ENCODE measurements around the gene NCK2. TPM values are rescaled to one million over a fixed set of nuclear protein-coding genes. Genes with fewer than 3 reads are reported as not detected.

NCK2 gene
- total RNA-seq, 4 donors from 2014 or later: 59.8 to 130 (median 96.2) TPM

GRCh38 chr2:105881286-105882136, 136.8 kb downstream of the NCK2 start:
- intact Hi-C loops (cut with DNase I): no loop called here
- no peak for DNase-seq (ENCODE audit: extremely low spot score)
- Histone ChIP-seq H3K9me3 (no peaks in the 10 kb centered on the region), H3K27ac (replicated peaks in 1 of 4) (no peak overlapping the region), H3K4me1 (peaks cover 31 to 46% (median 36%) of the 10 kb centered on the region in 4 donors), H3K36me3 (peaks cover 0 to 21% (median 18%) of the 10 kb centered on the region in 4 donors), H3K27me3 (no peaks in the 10 kb centered on the region), H3K4me3 (no peak overlapping the region)
- TF ChIP-seq POLR2A (IDR thresholded peaks at IDR 0.05; ENCODE audit: low read depth): no peak
- TF ChIP-seq POLR2AphosphoS5 (IDR thresholded peaks at IDR 0.05): no peak
- no peak for TF ChIP-seq CTCF (IDR thresholded peaks at IDR 0.05)
- no peak for TF ChIP-seq EP300 (IDR thresholded peaks at IDR 0.05)
- 98% methylated on average over 71 of the region's 79 CpGs for WGBS

GRCh38 chr2:105882341-105882740, 137.6 kb downstream of the NCK2 start:
- H3K27ac ChIP-seq (replicated peaks in 1 of 4): no peak overlapping the region
- intact Hi-C loops (cut with DNase I): no loop called here
- no peak overlapping the region for H3K4me3 ChIP-seq
- TF ChIP-seq EP300 (IDR thresholded peaks at IDR 0.05): no peak
- H3K4me1 ChIP-seq: peaks cover 38 to 49% (median 44%) of the 10 kb centered on the region in 4 donors
- WGBS: 95% methylated on average over 10 of the region's 10 CpGs
- peaks cover 0 to 21% (median 18%) of the 10 kb centered on the region in 4 donors for H3K36me3 ChIP-seq
- no peak for DNase-seq (ENCODE audit: extremely low spot score)
- H3K27me3 ChIP-seq: no peaks in the 10 kb centered on the region
- H3K9me3 ChIP-seq: no peaks in the 10 kb centered on the region

GRCh38 chr2:105882920-105883435, 138.3 kb downstream of the NCK2 start:
- Histone ChIP-seq H3K4me3 (no peak overlapping the region), H3K27me3 (no peaks in the 10 kb centered on the region), H3K4me1 (peaks cover 39 to 46% (median 43%) of the 10 kb centered on the region in 4 donors), H3K9me3 (no peaks in the 10 kb centered on the region), H3K36me3 (peaks cover 0 to 21% (median 18%) of the 10 kb centered on the region in 4 donors), H3K27ac (replicated peaks in 1 of 4) (no peak overlapping the region)
- intact Hi-C loops (cut with DNase I): no loop called here
- WGBS: 95% methylated on average over 10 of the region's 10 CpGs
- no peak for TF ChIP-seq EP300 (IDR thresholded peaks at IDR 0.05)
- TF ChIP-seq POLR2A (IDR thresholded peaks at IDR 0.05; ENCODE audit: low read depth): no peak
- no peak for TF ChIP-seq CTCF (IDR thresholded peaks at IDR 0.05)
- TF ChIP-seq POLR2AphosphoS5 (IDR thresholded peaks at IDR 0.05): no peak
- no peak for DNase-seq (ENCODE audit: extremely low spot score)

- no peak overlapping the region for H3K27ac ChIP-seq (replicated peaks in 1 of 4)
- H3K36me3 ChIP-seq: peaks cover 0 to 21% (median 18%) of the 10 kb centered on the region in 4 donors
- H3K4me1 ChIP-seq: peaks cover 39 to 45% (median 42%) of the 10 kb centered on the region in 4 donors
- no peak for TF ChIP-seq EP300 (IDR thresholded peaks at IDR 0.05)
- no peak for TF ChIP-seq CTCF (IDR thresholded peaks at IDR 0.05)
- TF ChIP-seq POLR2A (IDR thresholded peaks at IDR 0.05; ENCODE audit: low read depth): no peak
- DNase-seq (ENCODE audit: extremely low spot score): no peak
- peaks cover 0 to 10% (median 3%) of the 10 kb centered on the region in 4 donors for H3K9me3 ChIP-seq
- 86% methylated on average over 11 of the region's 11 CpGs for WGBS
- intact Hi-C loops (cut with DNase I): no loop called here
- H3K4me3 ChIP-seq: no peak overlapping the region
- H3K27me3 ChIP-seq: no peaks in the 10 kb centered on the region
Observed at GRCh38 chr2:105883911-105884694, 139.4 kb downstream of the NCK2 start.

- Histone ChIP-seq H3K9me3 (peaks cover 0 to 10% (median 4%) of the 10 kb centered on the region in 4 donors), H3K27me3 (no peaks in the 10 kb centered on the region), H3K27ac (replicated peaks in 1 of 4) (peak overlapping the region in 1 of 4 donors; percentile 25), H3K36me3 (peaks cover 0 to 21% (median 18%) of the 10 kb centered on the region in 4 donors), H3K4me3 (no peak overlapping the region), H3K4me1 (peaks cover 39 to 45% (median 44%) of the 10 kb centered on the region in 4 donors)
- 29% methylated on average over 1 of the region's 1 CpG for WGBS
- no peak for TF ChIP-seq EP300 (IDR thresholded peaks at IDR 0.05)
- no peak for TF ChIP-seq CTCF (IDR thresholded peaks at IDR 0.05)
- TF ChIP-seq POLR2AphosphoS5 (IDR thresholded peaks at IDR 0.05): no peak
- TF ChIP-seq POLR2A (IDR thresholded peaks at IDR 0.05; ENCODE audit: low read depth): no peak
- intact Hi-C loops (cut with DNase I): no loop called here
- DNase-seq (ENCODE audit: extremely low spot score): no peak
Observed at GRCh38 chr2:105885456-105885855, 140.7 kb downstream of the NCK2 start.
